Nephron progenitor cell (in vitro differentiated cells): ENCODE measurements around the gene RPS6KA2.

Source experiments
- DNase-seq: peaks from one replicate; pipeline ENCODE4 v3.0.0; 2021
- H3K27ac Mint-ChIP-seq: 2 replicates; pipeline ENCODE4 v1.8.0; 2021; ENCODE audit warnings: mild to moderate bottlenecking, moderate library complexity, mixed read lengths
- H3K27me3 Mint-ChIP-seq: 2 replicates; pipeline ENCODE4 v1.8.0; 2021; ENCODE audit warnings: mild to moderate bottlenecking, low read depth, mixed read lengths; ENCODE audit not compliant: poor library complexity
- H3K36me3 Mint-ChIP-seq: 2 replicates; pipeline ENCODE4 v1.8.0; 2021; ENCODE audit warnings: low read depth, mixed read lengths
- H3K4me1 Mint-ChIP-seq: 2 replicates; pipeline ENCODE4 v1.8.0; 2021; ENCODE audit warnings: mixed read lengths
- H3K4me3 Mint-ChIP-seq: 2 replicates; pipeline ENCODE4 v1.8.0; 2021; ENCODE audit warnings: mild to moderate bottlenecking, moderate library complexity, mixed read lengths
- H3K9me3 Mint-ChIP-seq: 2 replicates; pipeline ENCODE4 v1.8.0; 2021; ENCODE audit warnings: mild to moderate bottlenecking, moderate library complexity, mixed read lengths
- CTCF ChIP-seq: fragments of 200-600 bp; sonication (generic); IDR thresholded peaks from 2 replicates; pipeline ENCODE4 v1.5.0; 2021; ENCODE audit warnings: antibody characterized with exemption

RPS6KA2 gene

GRCh38 chr6:166647896-166648295, 20.8 kb upstream of the RPS6KA2 start:
- Mint-ChIP-seq H3K4me1 (peaks cover 13% of the 10 kb centered on the region), H3K36me3 (no peaks in the 10 kb centered on the region), H3K27me3 (peaks cover 9% of the 10 kb centered on the region), H3K4me3 (no peak overlapping the region), H3K9me3 (peaks cover 6% of the 10 kb centered on the region), H3K27ac (no peak overlapping the region)
- DNase-seq, result no peak
- no peak for TF ChIP-seq CTCF

GRCh38 chr6:166646716-166647115, 19.7 kb upstream of the RPS6KA2 start:
- H3K27me3 Mint-ChIP-seq, result peaks cover 1% of the 10 kb centered on the region
- H3K4me3 Mint-ChIP-seq, result no peak overlapping the region

GRCh38 chr6:166645896-166646295, 18.8 kb upstream of the RPS6KA2 start:
- no peak for DNase-seq
- H3K27ac Mint-ChIP-seq, result no peak overlapping the region
- H3K27me3 Mint-ChIP-seq, result no peaks in the 10 kb centered on the region
- no peaks in the 10 kb centered on the region for H3K36me3 Mint-ChIP-seq
- peaks cover 6% of the 10 kb centered on the region for H3K9me3 Mint-ChIP-seq
- H3K4me1 Mint-ChIP-seq, result peaks cover 29% of the 10 kb centered on the region
- no peak for TF ChIP-seq CTCF
- H3K4me3 Mint-ChIP-seq, result no peak overlapping the region

More at GRCh38 chr6:166646716-166647115, 19.7 kb upstream of the RPS6KA2 start:
- no peak for DNase-seq
- H3K36me3 Mint-ChIP-seq, result no peaks in the 10 kb centered on the region
- no peak for TF ChIP-seq CTCF
- H3K4me1 Mint-ChIP-seq, result peaks cover 23% of the 10 kb centered on the region
- H3K27ac Mint-ChIP-seq, result no peak overlapping the region
- peaks cover 6% of the 10 kb centered on the region for H3K9me3 Mint-ChIP-seq

- Mint-ChIP-seq H3K27me3 (peaks cover under 1% of the 10 kb centered on the region), H3K4me1 (peaks cover 41% of the 10 kb centered on the region), H3K9me3 (peaks cover 6% of the 10 kb centered on the region), H3K4me3 (no peak overlapping the region), H3K36me3 (no peaks in the 10 kb centered on the region), H3K27ac (no peak overlapping the region)
- TF ChIP-seq CTCF, result no peak
- DNase-seq, result no peak
These were observed 17.6 kb upstream of the RPS6KA2 start for GRCh38 chr6:166644681-166645080.

- TF ChIP-seq CTCF, result no peak
- Mint-ChIP-seq H3K9me3 (peaks cover 6% of the 10 kb centered on the region), H3K27ac (no peak overlapping the region), H3K27me3 (peaks cover 7% of the 10 kb centered on the region), H3K36me3 (no peaks in the 10 kb centered on the region), H3K4me3 (no peak overlapping the region), H3K4me1 (peaks cover 47% of the 10 kb centered on the region)
- DNase-seq, result no peak
These were observed 17.0 kb upstream of the RPS6KA2 start for GRCh38 chr6:166643891-166644590.

GRCh38 chr6:166642646-166643045, 15.6 kb upstream of the RPS6KA2 start:
- H3K9me3 Mint-ChIP-seq, result peaks cover 6% of the 10 kb centered on the region
- no peak for DNase-seq
- H3K4me3 Mint-ChIP-seq, result no peak overlapping the region
- H3K4me1 Mint-ChIP-seq, result peaks cover 57% of the 10 kb centered on the region
- no peak for TF ChIP-seq CTCF
- H3K27me3 Mint-ChIP-seq, result peaks cover 7% of the 10 kb centered on the region
- H3K36me3 Mint-ChIP-seq, result no peaks in the 10 kb centered on the region
- no peak overlapping the region for H3K27ac Mint-ChIP-seq
